ENCODE measurements around the gene TSR1. TPM values are rescaled to one million over a fixed set of nuclear protein-coding genes. Genes with fewer than 3 reads are reported as not detected.
A peak's percentile ranks its signal among the peaks of the same experiment; 100 is the strongest.
"Not testable (repeated sequence)": the region's sequence is repeated elsewhere in the genome, so short reads cannot be mapped to it uniquely, and the experiment has no call there.

The TSR1 gene
- total RNA-seq, 1 experiment from 2014 or later = 63.3 TPM

DNA sequence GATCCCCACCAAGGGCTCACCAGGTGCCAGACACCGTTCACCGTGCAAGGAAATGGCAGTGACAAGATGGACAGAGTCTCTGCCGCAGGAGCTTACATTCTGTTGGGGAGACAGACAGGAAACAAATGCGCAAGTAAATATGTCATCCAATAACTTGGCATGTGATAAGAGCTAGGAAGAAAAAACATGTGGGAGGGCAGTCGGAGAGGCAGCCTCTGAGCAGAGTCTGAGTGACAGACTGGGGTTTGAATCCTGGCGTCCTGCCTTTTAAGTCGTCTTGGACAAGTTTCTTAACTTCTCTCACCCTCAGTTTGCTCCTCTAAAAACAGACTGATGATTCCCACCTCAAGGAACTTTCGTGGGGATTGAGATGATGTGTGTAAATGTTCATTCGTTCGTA is 8.3 kb upstream of the TSR1 start:
- no peak for DNase-seq (ENCODE audit: low spot score)
- in situ Hi-C loops (cut with HindIII; ENCODE audit: low sequenced_read_pairs) = no loop called here

DNA sequence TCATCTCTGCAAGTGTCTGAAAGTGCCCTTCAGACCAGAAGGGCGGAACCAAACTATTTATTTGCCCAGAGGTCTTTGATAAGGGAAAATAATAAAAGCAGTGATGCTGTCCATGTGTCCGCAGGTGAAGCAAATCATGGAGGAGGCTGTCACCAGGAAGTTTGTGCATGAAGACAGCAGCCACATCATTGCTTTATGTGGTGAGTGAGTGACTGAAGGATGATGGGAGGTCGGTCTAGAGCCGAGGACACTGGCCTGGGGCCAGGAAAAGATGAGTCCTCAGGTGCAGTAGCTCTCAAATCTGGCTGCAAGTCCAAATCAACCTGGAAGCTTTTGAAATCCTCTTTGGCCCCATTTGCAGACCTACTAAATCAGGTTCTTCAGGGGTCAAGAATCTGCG is 7.2 kb upstream of the TSR1 start:
- no peak for DNase-seq (ENCODE audit: low spot score)
- in situ Hi-C loops (cut with HindIII; ENCODE audit: low sequenced_read_pairs) = no loop called here

DNA sequence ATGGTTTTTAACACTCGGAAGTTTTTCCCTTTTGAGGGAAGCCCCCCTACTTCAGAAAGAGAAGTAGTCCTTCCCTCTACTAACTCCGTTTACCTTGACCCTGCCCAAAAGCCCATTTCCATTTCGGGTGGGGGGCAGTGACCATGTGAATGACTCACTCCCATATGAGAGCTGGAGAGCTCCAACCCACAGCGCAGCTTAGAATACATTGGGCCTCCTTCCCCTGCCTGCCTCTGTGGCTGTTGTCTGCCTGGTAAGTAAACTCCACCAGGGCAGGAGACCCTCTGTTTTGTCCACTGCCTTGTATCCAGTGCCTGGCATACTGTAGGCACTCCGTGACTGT is 2.0 kb upstream of the TSR1 start:
- peak; percentile 36 for DNase-seq (ENCODE audit: low spot score)
- in situ Hi-C loops (cut with HindIII; ENCODE audit: low sequenced_read_pairs) = no loop called here

DNA sequence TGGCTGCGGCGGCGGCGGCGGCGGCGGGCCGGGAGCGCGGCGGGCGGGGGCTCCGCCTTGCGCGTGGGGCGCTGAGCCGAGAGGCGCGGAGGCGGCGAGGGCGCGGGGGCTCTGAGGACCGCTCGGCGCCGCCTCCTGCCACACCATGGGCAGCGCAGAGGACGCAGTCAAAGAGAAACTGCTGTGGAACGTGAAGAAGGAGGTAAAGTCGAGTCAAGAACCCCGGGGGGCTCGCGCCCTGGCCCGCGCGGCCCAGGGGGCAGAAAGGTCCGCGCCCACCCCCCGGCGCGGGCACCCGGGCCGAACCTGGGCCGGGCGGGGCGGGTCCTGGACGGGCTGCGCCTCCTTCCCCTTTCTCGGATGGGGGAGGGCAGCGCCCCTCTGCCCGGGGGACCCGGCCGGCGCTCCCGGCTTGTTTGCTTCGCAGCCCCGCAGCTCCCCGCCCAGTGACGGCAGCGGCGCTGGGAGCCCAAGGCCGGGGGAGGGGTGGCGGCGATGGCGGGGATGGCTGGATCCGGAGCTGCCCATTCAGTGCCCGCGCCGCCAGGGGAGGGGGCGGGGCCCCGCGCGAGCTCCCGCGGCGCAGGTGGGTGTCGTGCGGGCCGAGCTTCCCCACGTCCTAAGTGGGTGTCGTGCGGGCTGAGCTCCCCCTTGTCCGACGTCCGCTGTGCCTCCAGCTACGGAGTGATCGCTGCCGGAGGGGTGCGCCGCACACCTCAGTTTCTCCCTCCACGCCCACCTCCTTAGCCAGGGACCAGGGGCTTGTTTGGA is 1.5 kb upstream of the TSR1 start:
- peak; percentile 51 for DNase-seq (ENCODE audit: low spot score)
- in situ Hi-C loops (cut with HindIII; ENCODE audit: low sequenced_read_pairs) = no loop called here

DNA sequence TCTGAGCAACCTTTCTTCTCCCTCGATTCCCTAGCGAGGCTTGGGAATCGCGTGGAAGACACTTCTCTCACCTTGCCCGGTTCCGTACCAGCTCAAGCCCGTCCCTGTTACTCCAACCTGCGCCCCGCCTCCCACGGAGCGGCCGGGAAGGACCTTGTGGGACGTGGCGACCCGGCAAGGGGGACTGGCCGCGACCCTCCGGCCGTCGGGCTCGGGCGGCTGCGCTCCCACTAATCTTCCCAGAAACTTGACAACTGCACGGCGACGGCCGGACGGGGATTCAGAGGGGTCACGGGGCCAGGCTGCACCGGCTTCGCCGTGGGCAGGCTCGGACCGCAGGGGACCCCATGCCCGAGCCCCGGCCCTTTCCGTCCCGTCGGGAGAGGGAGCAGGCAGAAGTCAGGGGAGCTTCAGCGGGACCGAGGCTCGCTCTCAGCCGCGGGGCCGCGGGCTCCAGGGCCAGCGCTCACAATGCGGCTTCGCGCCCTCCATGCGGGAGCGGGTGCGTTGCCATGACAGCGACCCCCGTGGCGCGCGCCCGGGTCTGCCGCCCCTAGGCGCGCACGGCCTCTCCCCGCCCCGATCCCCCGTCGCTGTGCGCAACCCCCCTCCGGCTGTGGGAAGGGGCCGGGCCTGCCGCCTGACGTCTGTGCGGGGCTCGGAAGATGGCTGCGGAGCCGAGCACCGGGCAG is 741 bp upstream of the TSR1 start, which contains the start of gene SGSM2:
TSS of gene SGSM2 (plus strand) at position 650 of the 692 bp plus-strand sequence. CDS start 188 bp downstream, outside the sequence.
- DNase-seq (ENCODE audit: low spot score) = peak; percentile 40
- in situ Hi-C loops (cut with HindIII; ENCODE audit: low sequenced_read_pairs) = no loop called here

DNA sequence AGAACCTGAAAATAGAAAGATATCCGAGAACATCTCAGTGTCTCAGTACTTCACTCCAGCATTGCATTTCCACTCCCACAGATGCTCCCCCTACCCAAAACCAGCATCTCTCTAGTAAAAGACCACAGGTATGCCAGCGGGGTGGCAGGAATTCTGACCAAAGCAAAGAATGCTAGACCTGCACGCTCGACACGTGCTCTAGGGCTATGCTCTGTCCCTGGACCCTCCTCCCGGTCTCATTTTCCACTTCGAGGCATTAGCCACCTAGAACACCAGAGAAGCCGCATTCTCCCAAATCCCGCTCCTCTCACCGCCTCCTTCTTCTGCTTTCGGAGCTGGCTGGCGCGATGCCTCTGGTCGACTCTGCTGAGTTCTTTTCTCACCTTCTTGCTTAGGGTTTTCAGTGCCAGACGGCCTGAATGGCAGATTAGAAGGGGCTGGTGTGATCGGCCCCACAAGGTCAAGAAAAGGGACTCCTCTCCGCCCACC is 487 bp downstream of the TSR1 start:
- no peak for DNase-seq (ENCODE audit: low spot score)
- in situ Hi-C loops (cut with HindIII; ENCODE audit: low sequenced_read_pairs) = no loop called here

DNA sequence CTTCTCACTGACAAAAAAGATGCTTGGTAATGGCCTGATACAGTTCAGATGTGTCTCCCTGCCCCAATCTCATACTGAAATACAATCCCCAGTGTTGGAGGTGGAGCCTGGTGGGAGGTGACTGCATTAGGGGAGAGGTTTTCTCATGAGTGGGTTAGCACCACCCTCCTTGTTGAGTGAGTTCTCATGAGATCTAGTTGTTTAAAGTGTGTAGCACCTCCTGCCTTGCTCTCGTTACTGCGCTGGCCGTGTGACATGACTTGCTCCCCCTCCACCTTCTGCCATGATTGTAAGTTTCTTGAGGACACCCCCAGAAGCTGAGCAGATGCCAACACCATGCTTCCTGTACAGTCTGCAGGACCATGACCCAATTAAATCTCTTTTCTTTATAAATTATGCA is 5.0 kb downstream of the TSR1 start:
- DNase-seq (ENCODE audit: low spot score) = no peak
- in situ Hi-C loops (cut with HindIII; ENCODE audit: low sequenced_read_pairs) = no loop called here

DNA sequence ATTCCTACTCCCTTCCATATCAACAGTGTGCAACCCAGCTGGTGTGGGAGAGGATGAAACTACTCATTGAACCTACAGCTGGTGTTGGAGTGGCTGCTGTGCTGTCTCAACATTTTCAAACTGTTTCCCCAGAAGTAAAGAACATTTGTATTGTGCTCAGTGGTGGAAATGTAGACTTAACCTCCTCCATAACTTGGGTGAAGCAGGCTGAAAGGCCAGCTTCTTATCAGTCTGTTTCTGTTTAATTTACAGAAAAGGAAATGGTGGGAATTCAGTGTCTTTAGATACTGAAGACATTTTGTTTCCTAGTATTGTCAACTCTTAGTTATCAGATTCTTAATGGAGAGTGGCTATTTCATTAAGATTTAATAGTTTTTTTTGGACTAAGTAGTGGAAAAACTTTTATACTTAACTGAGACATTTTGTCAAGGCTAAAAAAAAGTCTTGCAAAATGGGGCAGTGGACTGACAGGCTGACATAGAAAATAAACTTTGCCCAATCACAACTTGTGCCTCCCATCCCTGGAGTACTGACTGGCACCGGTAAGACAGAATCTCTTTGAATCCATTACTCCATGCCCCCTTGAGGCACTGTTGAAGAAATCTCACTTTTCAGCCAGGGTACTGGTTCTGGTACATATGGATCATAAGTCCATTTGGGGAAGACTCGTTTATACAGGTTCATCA is 12.5 kb downstream of the TSR1 start:
- in situ Hi-C loops (cut with HindIII; ENCODE audit: low sequenced_read_pairs) = no loop called here
- DNase-seq (ENCODE audit: low spot score) = no peak

DNA sequence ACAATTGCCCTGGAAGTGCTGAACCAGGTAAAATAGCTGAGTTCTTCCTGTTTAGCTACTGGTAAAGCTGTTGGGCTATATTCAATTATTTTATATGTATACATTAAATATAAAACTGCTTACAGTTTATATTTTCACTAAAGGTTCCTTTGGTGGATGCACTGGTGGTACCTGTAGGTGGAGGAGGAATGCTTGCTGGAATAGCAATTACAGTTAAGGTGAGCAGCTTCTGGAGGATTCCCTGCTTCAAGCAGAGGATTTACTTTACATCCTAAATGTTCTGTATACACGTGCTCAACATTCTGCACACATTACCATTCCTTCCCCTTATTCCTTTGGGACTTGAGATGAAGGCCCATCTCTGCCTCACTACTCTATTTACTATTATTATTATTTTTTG is 14.9 kb downstream of the TSR1 start:
- no peak for DNase-seq (ENCODE audit: low spot score)
- in situ Hi-C loops (cut with HindIII; ENCODE audit: low sequenced_read_pairs) = no loop called here

DNA sequence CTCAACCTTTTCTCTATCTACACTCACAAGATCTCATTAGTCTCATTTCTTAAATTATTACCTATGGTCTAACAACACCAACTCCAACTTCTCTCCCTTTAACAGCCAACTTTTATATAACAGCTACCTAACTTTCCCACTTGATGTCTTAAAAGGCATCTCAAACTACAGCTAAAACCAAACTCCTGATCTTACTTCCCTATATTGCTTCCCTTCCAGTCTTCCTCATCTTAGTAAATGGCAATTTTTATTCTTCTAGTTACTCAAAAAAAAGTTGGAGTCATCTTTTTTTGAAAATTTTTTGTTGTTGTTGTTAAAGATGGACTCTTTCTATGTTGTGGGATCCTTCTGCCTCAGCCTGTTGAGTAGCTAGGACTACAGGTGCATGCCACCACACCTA is 17.2 kb downstream of the TSR1 start:
- DNase-seq (ENCODE audit: low spot score) = no peak
- in situ Hi-C loops (cut with HindIII; ENCODE audit: low sequenced_read_pairs) = no loop called here

DNA sequence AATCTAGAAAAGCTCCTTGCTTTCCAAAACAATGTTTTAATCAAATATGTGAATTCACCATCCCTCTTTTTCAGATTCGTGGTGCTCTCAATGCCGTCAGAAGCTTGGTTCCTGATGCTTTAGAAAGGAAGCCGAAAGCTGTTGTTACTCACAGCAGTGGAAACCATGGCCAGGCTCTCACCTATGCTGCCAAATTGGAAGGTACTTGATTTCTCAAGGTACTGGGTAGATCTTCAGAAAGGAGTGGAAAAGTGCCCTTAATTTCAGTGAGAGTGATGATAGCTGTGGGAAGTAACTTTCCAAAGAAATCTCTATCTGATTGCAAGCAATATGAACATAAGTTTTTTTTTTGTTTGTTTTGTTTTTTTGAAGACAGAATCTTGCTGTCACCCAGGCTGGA is 18.5 kb downstream of the TSR1 start:
- no peak for DNase-seq (ENCODE audit: low spot score)
- in situ Hi-C loops (cut with HindIII; ENCODE audit: low sequenced_read_pairs) = no loop called here

DNA sequence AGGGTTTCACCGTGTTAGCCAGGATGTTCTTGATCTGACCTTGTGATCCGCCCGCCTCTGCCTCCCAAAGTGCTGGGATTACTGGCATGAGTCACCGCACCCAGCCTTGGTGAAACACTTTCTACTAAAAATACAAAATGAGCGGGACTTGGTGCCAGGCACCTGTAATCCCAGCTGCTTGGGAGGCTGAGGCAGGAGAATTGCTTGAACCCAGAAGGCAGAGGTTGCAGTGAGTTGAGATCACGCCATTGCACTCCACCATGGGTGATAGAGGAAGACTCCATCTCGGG is 19.4 kb downstream of the TSR1 start:
- DNase-seq (ENCODE audit: low spot score); in situ Hi-C loops (cut with HindIII; ENCODE audit: low sequenced_read_pairs): not testable (repeated sequence)

DNA sequence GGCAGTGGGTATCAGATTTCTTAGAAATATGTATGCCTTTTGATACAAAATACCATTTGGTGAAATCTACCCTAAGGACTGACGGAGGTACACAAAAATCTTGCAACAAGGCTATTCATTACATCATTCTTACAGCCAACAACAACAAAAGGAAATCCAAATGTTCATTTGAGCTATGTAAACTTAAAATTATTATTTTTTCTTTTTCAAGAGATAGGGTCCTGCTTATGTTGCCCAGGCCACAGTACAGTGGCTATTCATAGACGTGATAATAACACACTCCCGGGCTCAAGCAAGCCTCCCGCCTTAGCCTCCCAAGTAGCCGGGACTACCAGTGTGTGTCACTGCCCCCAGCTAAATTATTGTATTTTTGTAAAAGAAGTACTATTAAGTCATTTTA is 23.5 kb downstream of the TSR1 start:
- in situ Hi-C loops (cut with HindIII; ENCODE audit: low sequenced_read_pairs) = no loop called here
- DNase-seq (ENCODE audit: low spot score) = no peak

DNA sequence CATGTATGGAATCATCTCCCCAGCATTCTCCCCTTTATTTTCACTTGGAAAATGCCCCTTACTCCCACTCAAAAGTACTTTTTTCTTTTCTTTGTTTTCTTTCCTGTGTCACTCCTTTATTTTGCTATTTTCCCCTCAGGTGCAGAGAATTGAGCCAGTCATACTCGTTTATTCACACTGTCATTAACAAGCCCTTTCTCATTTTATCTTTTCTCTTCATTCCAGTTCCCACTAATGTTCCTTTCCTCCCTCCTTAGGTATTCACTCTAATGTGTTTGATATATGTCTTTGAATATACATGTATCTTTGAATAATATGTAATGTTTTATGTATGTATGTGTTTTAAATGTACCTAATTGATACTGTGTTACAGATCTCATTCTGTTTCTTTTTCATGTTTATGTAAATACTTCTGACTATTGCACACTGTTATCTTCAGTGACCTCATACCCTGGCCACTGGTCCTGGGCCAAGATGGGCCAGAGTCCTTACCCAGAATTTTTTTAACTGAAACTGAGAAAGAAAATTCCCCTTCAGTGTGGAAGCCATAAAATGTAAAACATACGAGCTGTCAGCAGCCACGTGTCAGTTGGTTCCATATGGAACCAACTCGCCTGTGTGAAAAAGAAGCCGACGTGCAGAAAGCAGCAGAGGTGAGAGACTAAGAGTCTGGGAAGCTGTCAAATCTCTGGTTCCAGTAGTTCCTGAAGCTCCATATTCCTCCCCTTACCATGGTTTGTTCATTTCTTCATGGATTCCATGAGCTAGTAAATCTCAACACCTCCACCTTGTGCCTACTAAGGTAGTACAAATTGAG is 26.7 kb downstream of the TSR1 start:
- no peak for DNase-seq (ENCODE audit: low spot score)
- in situ Hi-C loops (cut with HindIII; ENCODE audit: low sequenced_read_pairs) = no loop called here

DNA sequence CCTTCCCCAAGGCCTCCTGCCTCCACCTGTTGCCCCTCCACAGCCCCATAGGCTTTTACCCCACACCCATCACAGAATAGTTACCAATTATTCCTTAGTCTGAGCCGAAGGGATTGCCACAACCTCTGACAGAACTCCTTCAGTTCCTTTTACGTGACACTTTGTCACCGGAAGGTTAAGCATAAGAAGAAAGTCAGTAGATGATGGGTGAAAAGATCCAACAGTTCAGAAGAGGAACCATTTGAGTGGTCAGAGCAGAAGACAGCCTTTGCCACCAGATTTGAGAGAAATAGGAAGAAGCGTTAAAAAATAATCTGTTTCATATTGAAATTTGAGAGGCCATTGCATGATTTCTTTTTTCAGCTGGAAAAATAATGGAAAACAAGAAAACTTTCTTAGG is 31.3 kb downstream of the TSR1 start:
- no peak for DNase-seq (ENCODE audit: low spot score)
- in situ Hi-C loops (cut with HindIII; ENCODE audit: low sequenced_read_pairs) = no loop called here

DNA sequence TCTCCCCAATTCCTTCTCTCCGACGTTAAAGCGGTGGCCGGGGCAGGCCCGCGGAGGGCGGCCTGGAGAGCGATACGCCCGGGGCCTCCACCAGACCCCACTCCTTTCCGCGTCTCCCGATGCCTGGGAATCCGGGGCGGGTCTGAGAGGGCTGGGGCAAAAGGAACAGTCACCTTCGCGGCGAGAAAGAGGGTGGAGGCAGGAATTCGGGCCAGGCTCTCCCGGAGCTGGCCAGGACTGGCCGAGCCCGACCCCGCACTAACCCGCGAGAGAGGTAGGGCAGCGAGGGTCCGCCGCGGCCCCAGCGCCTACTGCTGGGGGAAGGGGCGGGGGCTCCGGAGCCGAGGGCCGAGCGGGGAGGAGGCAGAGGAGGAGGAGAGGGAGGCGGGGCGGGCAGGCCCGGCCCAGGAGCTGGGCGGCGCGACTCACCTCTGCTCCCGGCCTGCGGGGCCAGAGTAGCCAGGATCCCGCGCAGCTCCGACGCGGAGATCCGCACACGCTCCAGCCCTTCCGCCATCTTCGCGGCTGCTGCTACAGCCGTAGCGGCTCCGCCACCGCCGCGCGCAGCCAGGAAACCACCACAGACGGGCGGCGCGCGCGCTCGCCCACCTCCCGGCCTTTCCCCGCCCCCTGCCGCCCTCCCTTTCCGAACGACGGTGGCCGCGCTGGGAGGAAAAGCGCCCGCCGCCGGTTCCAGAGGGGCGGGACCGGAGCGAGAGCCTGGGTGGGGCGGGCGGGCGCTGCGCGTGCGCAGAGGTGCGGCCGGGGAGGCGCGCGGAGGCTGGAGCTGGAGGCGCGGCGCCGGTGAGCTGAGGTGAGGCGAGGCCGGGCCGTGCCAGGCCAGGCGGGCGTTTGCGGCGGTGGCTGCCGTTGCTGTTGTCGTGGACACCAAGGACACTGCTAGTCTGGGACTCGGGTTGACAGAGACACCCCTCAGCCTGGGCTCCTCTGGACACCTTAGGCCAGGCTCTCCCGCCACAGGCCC is 32.8 kb downstream of the TSR1 start, which contains the start of the genes SMG6 and SRR:
TSS of gene SMG6 (minus strand) at position 582 of the 985 bp plus-strand sequence. CDS start at position 517, 65 bp downstream.
TSS of gene SRR (plus strand) at position 747 of the 985 bp plus-strand sequence. CDS start 11,611 bp downstream, outside the sequence.
- in situ Hi-C loops (cut with HindIII; ENCODE audit: low sequenced_read_pairs) = no loop called here
- DNase-seq (ENCODE audit: low spot score) = peak; percentile 86

DNA sequence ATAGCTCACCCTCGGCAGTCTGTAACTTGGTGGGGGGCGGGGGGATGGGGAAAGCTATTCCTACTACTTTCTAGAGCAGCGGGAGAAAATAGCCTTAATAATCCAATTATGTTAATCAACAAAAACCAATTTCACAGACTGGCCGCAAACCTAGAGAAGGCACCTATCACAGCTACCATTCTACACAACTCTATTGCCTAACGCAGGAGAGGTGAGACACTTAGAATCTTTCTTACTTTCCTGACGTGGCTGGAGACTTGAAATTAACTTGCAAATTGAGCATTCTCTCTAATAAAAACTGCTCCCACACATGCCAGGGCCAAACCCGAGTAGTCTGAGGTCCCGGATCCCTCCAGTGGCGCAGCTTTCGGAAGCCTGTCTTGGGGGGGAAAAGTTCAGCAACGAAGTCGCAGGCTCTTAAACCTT is 33.5 kb downstream of the TSR1 start:
- peak; percentile 16 for DNase-seq (ENCODE audit: low spot score)
- in situ Hi-C loops (cut with HindIII; ENCODE audit: low sequenced_read_pairs) = no loop called here

DNA sequence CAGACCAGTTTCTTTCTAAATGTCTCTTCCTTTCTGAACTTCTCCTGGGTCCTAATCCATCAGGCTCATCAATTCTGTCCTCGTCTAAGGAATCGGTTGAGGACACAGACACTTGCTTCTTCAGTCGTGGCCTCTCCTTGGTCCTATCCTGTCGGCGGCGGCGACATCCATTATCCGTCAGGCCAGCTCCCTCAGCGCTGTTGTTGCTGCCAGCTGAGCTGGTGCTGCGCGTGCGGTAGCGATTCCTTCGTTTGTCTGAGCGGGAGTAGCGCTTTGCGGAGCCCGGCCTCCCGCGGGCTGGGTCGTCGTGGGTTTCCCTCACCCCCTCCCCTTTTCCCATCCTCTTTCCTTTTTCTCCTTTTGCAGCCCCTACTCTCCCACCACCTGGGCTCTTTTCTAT is 36.5 kb downstream of the TSR1 start:
- DNase-seq (ENCODE audit: low spot score) = no peak
- in situ Hi-C loops (cut with HindIII; ENCODE audit: low sequenced_read_pairs) = no loop called here
